Measurements from ENCODE around the gene ADORA2B.

Gene ADORA2B

DNA sequence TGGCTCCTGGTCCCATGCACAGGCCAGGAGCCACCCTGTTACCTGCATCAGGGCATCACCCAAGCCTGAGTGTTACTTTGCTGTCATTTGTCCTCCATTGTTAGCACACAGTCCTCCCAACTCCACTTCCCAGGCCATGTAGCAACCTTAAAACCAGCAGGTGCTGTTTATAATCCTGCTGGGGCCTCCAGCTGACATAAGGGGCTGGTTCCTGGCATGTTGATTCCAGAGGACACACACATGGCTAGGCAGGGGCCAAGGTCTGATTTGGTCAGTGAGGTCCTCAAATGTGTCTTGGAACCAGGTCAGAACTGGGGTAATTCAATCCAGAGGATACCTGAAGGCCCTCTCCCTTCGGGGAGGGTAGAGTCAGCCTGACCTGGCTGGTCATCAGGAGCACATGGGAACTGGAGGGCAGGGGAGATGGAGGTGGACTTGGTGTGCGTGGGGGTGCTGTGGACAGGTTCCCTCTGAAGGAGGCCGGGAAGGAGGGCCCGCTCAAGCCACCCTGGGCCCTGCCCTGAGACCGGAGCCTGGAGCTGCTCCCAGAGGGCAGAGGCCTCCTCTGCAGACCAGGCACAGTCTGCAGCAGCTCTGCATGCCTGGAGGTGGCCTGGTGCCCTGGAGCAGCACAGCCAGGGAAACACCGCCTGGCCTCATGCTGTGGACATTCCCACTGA lies 6.6 kb downstream of the ADORA2B start:
- no peak for TF ChIP-seq GABPA (IDR thresholded peaks at IDR 0.05; ENCODE audit: low read depth)
- no peak for TF ChIP-seq SPI1 (IDR thresholded peaks at IDR 0.05; ENCODE audit: borderline replicate concordance, low read depth)
- TF ChIP-seq POLR2AphosphoS5 (IDR thresholded peaks at IDR 0.05; ENCODE audit: low read depth) = no peak
- TF ChIP-seq, protein P1, sequence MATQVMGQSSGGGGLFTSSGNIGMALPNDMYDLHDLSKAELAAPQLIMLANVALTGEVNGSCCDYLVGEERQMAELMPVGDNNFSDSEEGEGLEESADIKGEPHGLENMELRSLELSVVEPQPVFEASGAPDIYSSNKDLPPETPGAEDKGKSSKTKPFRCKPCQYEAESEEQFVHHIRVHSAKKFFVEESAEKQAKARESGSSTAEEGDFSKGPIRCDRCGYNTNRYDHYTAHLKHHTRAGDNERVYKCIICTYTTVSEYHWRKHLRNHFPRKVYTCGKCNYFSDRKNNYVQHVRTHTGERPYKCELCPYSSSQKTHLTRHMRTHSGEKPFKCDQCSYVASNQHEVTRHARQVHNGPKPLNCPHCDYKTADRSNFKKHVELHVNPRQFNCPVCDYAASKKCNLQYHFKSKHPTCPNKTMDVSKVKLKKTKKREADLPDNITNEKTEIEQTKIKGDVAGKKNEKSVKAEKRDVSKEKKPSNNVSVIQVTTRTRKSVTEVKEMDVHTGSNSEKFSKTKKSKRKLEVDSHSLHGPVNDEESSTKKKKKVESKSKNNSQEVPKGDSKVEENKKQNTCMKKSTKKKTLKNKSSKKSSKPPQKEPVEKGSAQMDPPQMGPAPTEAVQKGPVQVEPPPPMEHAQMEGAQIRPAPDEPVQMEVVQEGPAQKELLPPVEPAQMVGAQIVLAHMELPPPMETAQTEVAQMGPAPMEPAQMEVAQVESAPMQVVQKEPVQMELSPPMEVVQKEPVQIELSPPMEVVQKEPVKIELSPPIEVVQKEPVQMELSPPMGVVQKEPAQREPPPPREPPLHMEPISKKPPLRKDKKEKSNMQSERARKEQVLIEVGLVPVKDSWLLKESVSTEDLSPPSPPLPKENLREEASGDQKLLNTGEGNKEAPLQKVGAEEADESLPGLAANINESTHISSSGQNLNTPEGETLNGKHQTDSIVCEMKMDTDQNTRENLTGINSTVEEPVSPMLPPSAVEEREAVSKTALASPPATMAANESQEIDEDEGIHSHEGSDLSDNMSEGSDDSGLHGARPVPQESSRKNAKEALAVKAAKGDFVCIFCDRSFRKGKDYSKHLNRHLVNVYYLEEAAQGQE (IDR thresholded peaks at IDR 0.05; ENCODE audit: insufficient replicate concordance, low read depth) = no peak
- no peak for TF ChIP-seq CTCF (IDR thresholded peaks at IDR 0.05; ENCODE audit: insufficient read depth, low read length)
- Histone ChIP-seq H3K27ac (replicated peaks) (no peak overlapping the region), H3K27me3 (ENCODE audit: insufficient read depth, poor library complexity, severe bottlenecking) (no peaks in the 10 kb centered on the region), H3K4me3 (replicated peaks; ENCODE audit: insufficient read depth, low read length) (no peak overlapping the region)
- DNase-seq (ENCODE audit: low read depth in 1 of 2, low spot score in 1 of 2) = no peak

- no peak for TF ChIP-seq SPI1 (IDR thresholded peaks at IDR 0.05; ENCODE audit: borderline replicate concordance, low read depth)
- no peak for TF ChIP-seq CTCF (IDR thresholded peaks at IDR 0.05; ENCODE audit: insufficient read depth, low read length)
- TF ChIP-seq, protein P1 (IDR thresholded peaks at IDR 0.05; ENCODE audit: insufficient replicate concordance, low read depth) = no peak
- TF ChIP-seq GABPA (IDR thresholded peaks at IDR 0.05; ENCODE audit: low read depth) = no peak
- TF ChIP-seq POLR2AphosphoS5 (IDR thresholded peaks at IDR 0.05; ENCODE audit: low read depth) = no peak
- DNase-seq (ENCODE audit: low read depth in 1 of 2, low spot score in 1 of 2) = no peak
- H3K27me3 ChIP-seq (ENCODE audit: insufficient read depth, poor library complexity, severe bottlenecking) = no peaks in the 10 kb centered on the region
- H3K27ac ChIP-seq (replicated peaks) = no peak overlapping the region
- no peak overlapping the region for H3K4me3 ChIP-seq (replicated peaks; ENCODE audit: insufficient read depth, low read length)
Observed at GRCh38 chr17:15952048-15952532, 7.2 kb downstream of the ADORA2B start.

DNA sequence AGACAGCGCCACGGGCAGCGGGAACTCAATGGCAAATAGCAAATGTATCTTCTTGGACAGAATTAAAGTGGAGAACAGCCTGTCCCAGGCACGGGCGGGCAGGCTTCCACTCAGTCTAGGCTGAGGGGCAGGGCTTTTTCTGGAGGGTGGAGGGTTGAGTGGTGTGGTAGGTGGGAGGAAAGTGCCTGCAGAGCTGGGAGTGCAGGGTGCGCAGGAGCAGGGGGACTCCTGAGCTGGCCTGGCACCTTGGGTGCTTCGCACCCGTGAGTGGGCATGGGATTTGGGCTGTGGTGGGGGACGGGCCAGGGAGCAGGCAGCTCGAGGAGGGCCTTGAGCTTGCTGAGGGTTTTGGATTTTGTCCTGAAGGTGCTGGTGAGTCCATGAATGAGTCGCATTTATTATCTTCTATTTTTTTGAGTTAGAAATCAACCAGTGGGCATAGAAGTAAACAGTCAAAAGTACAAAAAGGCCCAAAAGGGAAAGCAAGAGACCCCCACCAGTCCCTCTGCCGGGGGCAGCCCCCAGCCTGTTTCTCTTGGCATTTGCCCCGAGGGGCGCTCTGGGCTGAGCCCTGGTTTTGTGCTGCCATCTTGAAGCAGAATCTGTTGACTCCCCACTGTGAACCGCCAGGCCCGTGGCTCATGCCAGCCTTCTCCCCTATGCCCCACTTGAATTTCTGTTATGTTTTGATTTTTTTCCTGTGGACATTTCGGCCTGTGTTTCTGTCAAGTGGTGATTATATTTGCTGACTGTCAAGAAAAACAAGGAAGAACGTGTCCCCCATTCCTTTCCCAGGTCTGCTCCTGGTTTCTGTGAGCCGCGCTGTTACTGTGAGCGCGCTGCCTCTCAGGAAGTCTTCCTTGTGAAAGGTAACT lies 8.2 kb downstream of the ADORA2B start:
- H3K27me3 ChIP-seq (ENCODE audit: insufficient read depth, poor library complexity, severe bottlenecking) = no peaks in the 10 kb centered on the region
- TF ChIP-seq CTCF (IDR thresholded peaks at IDR 0.05; ENCODE audit: insufficient read depth, low read length) (no peak), GABPA (IDR thresholded peaks at IDR 0.05; ENCODE audit: low read depth) (no peak), SPI1 (IDR thresholded peaks at IDR 0.05; ENCODE audit: borderline replicate concordance, low read depth) (no peak), POLR2AphosphoS5 (IDR thresholded peaks at IDR 0.05; ENCODE audit: low read depth) (no peak)
- TF ChIP-seq, protein P1 (IDR thresholded peaks at IDR 0.05; ENCODE audit: insufficient replicate concordance, low read depth) = no peak
- H3K4me3 ChIP-seq (replicated peaks; ENCODE audit: insufficient read depth, low read length) = no peak overlapping the region
- no peak overlapping the region for H3K27ac ChIP-seq (replicated peaks)
- DNase-seq (ENCODE audit: low read depth in 1 of 2, low spot score in 1 of 2) = no peak
